Hepatocyte (in vitro differentiated cells): ENCODE measurements around the gene NDUFAF8. TPM values are rescaled to one million over a fixed set of nuclear protein-coding genes. Genes with fewer than 3 reads are reported as not detected.

Experiments
- DNase-seq: peaks from one replicate; pipeline ENCODE4 v3.0.0-alpha.2; 2016; ENCODE audit warnings: low spot score
- H2AFZ ChIP-seq: fragments of 200-600 bp; sonication (generic); 2 replicates; pipeline ENCODE4 v1.6.0; 2016; ENCODE audit warnings: antibody characterized with exemption, mild to moderate bottlenecking
- H3K27ac ChIP-seq: fragments of 200-600 bp; sonication (generic); 2 replicates; pipeline ENCODE4 v1.5.1; 2016; ENCODE audit warnings: mild to moderate bottlenecking
- H3K27me3 ChIP-seq: fragments of 200-600 bp; sonication (generic); 2 replicates; pipeline ENCODE4 v1.6.1; 2016
- H3K36me3 ChIP-seq: fragments of 200-600 bp; sonication (generic); replicated peaks from 2 replicates; pipeline ENCODE4 v1.5.1; 2016; ENCODE audit warnings: low read depth; ENCODE audit not compliant: insufficient read depth
- H3K4me1 ChIP-seq: fragments of 200-600 bp; sonication (generic); 2 replicates; pipeline ENCODE4 v1.5.1; 2016; ENCODE audit warnings: mild to moderate bottlenecking, moderate library complexity; ENCODE audit not compliant: insufficient read depth
- H3K4me2 ChIP-seq: fragments of 200-600 bp; sonication (generic); 2 replicates; pipeline ENCODE4 v1.6.0; 2016
- H3K4me3 ChIP-seq: fragments of 200-600 bp; sonication (generic); 2 replicates; pipeline ENCODE4 v1.5.1; 2016; ENCODE audit warnings: mild to moderate bottlenecking
- H3K79me2 ChIP-seq: fragments of 200-600 bp; sonication (generic); 2 replicates; pipeline ENCODE4 v1.6.0; 2017; ENCODE audit warnings: mild to moderate bottlenecking
- H3K9me2 ChIP-seq: fragments of 200-600 bp; sonication (generic); replicated peaks from 2 replicates; pipeline ENCODE4 v1.6.0; 2017; ENCODE audit warnings: mild to moderate bottlenecking; ENCODE audit not compliant: insufficient read depth
- H3K9me3 ChIP-seq: fragments of 200-600 bp; sonication (generic); 2 replicates; pipeline ENCODE4 v1.5.1; 2016; ENCODE audit warnings: low read depth, mild to moderate bottlenecking
- H4K20me1 ChIP-seq: fragments of 200-600 bp; sonication (generic); 2 replicates; pipeline ENCODE4 v1.6.0; 2016; ENCODE audit warnings: mild to moderate bottlenecking; ENCODE audit not compliant: insufficient read depth, poor library complexity, severe bottlenecking
- EZH2 ChIP-seq: fragments of 200-600 bp; sonication (generic); IDR thresholded peaks from 2 replicates; pipeline ENCODE4 v1.6.1; 2016; ENCODE audit warnings: antibody characterized with exemption, mild to moderate bottlenecking, borderline replicate concordance
- EZH2phosphoT487 ChIP-seq: fragments of 200-600 bp; sonication (generic); IDR thresholded peaks from one replicate; pipeline ENCODE4 v1.6.1; 2018; ENCODE audit warnings: antibody characterized with exemption, mild to moderate bottlenecking, low read depth, moderate library complexity; ENCODE audit not compliant: unreplicated experiment, severe bottlenecking
- WGBS: methylation state at CpG from one replicate; pipeline ENCODE4 v1.1.6; 2016; ENCODE audit warnings: low lambda C conversion rate; ENCODE audit errors: missing lambda C conversion rate; 5-methylcytosine and 5-hydroxymethylcytosine counted together
- polyA plus RNA-seq: library from polyadenylated mRNA; unstranded; fragments of >200 nt; fragmentation: Nextera tagmentation; extraction: Ambion mirVana; gene quantifications from 2 replicates; pipeline ENCODE4 v1.2.1, GENCODE V29; 2016
- total RNA-seq: library from RNA; depleted of rRNA; stranded (reverse); fragments of >200 nt; gene quantifications from 2 replicates; pipeline ENCODE4 v1.2.3, GENCODE V29; 2014
- TF ChIP-seq, protein P1 (sequence below): fragments of 200-600 bp; sonication (generic); IDR thresholded peaks from 2 replicates; pipeline ENCODE4 v1.5.1; 2016; ENCODE audit warnings: antibody characterized with exemption, mild to moderate bottlenecking; ENCODE audit not compliant: poor library complexity

The NDUFAF8 gene
- total and polyA plus RNA-seq, 2 experiments from 2014 or later: 25.8 to 99.8 TPM

DNA sequence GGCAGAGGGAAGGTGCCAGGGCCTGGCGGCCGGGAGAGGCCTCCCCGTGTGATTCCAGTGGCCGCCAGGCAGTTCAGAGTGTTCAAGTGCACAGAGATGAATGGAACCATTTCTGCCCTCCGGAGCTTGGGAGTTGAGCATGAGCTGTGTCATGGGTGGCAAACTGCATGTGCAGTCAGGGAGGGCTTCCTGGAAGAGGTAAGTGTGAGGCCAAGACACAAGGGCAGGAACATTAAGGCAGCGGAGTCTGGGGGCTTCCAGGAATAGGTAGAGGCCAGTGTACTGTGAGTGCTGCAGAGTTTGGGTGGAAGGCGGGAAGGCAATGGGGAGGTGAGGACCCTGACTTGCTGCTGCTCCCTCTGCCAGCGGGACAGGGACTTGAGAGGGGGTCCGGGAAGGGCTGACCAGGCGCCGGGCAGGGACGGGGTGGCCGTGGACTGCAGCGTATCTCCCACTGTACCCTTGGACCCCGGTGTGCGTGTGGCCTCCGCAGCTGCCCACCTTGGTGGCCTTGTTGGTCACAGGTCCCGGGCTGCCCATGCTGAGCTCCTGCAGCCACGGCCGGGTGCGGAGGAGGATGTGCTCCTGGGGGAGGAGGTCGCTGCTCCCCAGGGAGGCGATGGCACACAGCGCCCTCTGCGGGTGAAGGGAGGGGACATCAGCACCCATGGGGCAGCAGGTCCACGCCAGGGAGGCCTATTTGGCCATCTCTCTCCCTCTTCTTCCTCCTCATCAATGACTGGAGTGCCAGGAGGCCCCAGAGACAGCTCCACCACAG, 8.9 kb upstream of the NDUFAF8 start:
- no peak overlapping the region for H2AFZ ChIP-seq
- H3K36me3 ChIP-seq: no peaks in the 10 kb centered on the region
- 96% methylated on average over 24 of the region's 26 CpGs for whole genome bisulfite sequencing
- no peak overlapping the region for H3K4me3 ChIP-seq
- H3K27ac ChIP-seq: no peak overlapping the region
- DNase-seq: no peak
- no peak overlapping the region for H3K4me2 ChIP-seq
- H3K27me3 ChIP-seq: no peaks in the 10 kb centered on the region
- no peaks in the 10 kb centered on the region for H4K20me1 ChIP-seq
- H3K9me3 ChIP-seq: no peaks in the 10 kb centered on the region
- peaks cover 7% of the 10 kb centered on the region for H3K4me1 ChIP-seq
- no peaks in the 10 kb centered on the region for H3K9me2 ChIP-seq
- no peaks in the 10 kb centered on the region for H3K79me2 ChIP-seq
- TF ChIP-seq EZH2phosphoT487: no peak

DNA sequence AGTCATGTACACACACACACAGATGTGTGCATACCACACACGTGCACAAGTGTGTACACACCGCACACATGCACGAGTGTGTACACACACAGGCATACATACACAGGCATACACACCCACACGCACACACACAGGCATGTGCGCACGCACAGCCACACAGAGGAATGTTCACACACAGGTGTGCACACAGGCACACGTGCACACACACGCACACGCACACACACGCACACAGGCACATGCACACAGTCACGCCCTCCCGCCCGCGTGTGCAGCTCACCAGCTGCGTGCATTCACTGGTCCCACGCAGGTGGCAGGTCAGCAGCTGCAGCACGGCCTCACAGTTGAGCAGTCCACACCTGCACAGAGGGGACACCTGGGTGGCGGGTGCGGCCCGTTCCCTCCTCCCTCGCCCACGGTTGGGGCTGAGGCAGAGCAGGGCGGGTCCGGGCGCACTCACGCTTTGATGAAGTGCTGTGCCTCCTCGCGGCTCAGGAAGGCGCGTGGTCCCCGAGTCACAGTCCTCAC, 7.9 kb upstream of the NDUFAF8 start:
- H2AFZ ChIP-seq: no peak overlapping the region
- H3K27ac ChIP-seq: no peak overlapping the region
- no peaks in the 10 kb centered on the region for H3K9me3 ChIP-seq
- no peaks in the 10 kb centered on the region for H4K20me1 ChIP-seq
- H3K4me1 ChIP-seq: peaks cover 14% of the 10 kb centered on the region
- no peaks in the 10 kb centered on the region for H3K36me3 ChIP-seq
- DNase-seq: no peak
- TF ChIP-seq, protein P1, sequence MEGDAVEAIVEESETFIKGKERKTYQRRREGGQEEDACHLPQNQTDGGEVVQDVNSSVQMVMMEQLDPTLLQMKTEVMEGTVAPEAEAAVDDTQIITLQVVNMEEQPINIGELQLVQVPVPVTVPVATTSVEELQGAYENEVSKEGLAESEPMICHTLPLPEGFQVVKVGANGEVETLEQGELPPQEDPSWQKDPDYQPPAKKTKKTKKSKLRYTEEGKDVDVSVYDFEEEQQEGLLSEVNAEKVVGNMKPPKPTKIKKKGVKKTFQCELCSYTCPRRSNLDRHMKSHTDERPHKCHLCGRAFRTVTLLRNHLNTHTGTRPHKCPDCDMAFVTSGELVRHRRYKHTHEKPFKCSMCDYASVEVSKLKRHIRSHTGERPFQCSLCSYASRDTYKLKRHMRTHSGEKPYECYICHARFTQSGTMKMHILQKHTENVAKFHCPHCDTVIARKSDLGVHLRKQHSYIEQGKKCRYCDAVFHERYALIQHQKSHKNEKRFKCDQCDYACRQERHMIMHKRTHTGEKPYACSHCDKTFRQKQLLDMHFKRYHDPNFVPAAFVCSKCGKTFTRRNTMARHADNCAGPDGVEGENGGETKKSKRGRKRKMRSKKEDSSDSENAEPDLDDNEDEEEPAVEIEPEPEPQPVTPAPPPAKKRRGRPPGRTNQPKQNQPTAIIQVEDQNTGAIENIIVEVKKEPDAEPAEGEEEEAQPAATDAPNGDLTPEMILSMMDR: no peak
- TF ChIP-seq EZH2phosphoT487: no peak
- TF ChIP-seq EZH2: no peak
- H3K4me3 ChIP-seq: no peak overlapping the region
- WGBS: 94% methylated on average over 24 of the region's 31 CpGs
- no peak overlapping the region for H3K4me2 ChIP-seq
- H3K9me2 ChIP-seq: no peaks in the 10 kb centered on the region
- no peaks in the 10 kb centered on the region for H3K27me3 ChIP-seq
- H3K79me2 ChIP-seq: no peaks in the 10 kb centered on the region

DNA sequence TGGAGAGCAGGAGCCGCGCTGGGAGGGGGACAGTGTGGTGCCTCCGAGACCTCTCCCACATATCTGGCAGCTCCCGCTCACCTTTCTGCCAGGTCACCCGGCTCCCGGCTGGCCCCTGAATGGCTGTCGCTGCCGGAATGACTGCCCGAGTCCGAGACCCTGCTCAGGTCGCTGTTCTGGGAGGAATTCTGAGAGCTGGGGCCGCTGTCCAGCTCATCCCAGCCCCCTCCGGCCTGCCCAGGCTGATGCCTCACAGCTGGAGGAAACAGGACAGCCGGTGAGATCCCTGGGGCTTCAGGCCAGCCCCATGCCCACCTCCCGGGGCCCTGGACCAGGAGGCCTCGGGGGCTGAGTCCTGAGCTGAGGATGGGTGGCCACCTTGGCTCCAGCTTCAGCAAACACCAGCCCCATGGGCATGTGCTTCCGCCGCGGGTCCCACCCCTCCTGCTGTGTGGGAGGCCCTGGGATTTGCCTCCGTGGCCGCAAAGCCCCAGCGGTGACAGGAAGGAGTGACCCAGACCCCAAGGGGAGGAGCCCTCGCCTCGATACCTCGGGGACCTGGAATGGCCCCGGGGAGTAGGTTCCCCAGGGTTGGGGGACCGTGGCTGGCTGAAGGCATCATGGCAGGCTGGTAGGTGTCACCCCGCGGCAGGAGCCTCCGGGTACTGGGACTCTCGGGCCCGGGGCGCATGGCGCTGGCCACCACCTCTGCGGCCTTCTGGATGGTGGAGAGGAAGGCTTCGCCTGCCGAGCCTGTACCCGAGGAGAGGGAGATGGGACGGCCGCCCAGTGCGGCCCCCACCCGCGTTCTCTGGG, 7.1 kb upstream of the NDUFAF8 start:
- no peak overlapping the region for H3K4me2 ChIP-seq
- no peak overlapping the region for H2AFZ ChIP-seq
- WGBS: 92% methylated on average over 37 of the region's 43 CpGs
- H3K36me3 ChIP-seq: no peaks in the 10 kb centered on the region
- DNase-seq: no peak
- no peaks in the 10 kb centered on the region for H4K20me1 ChIP-seq
- no peaks in the 10 kb centered on the region for H3K9me3 ChIP-seq
- H3K27ac ChIP-seq: no peak overlapping the region
- no peaks in the 10 kb centered on the region for H3K79me2 ChIP-seq
- peaks cover 14% of the 10 kb centered on the region for H3K4me1 ChIP-seq
- no peaks in the 10 kb centered on the region for H3K27me3 ChIP-seq
- H3K4me3 ChIP-seq: no peak overlapping the region
- no peaks in the 10 kb centered on the region for H3K9me2 ChIP-seq
- TF ChIP-seq EZH2phosphoT487 (no peak), EZH2 (no peak)
- TF ChIP-seq, protein P1: no peak

DNA sequence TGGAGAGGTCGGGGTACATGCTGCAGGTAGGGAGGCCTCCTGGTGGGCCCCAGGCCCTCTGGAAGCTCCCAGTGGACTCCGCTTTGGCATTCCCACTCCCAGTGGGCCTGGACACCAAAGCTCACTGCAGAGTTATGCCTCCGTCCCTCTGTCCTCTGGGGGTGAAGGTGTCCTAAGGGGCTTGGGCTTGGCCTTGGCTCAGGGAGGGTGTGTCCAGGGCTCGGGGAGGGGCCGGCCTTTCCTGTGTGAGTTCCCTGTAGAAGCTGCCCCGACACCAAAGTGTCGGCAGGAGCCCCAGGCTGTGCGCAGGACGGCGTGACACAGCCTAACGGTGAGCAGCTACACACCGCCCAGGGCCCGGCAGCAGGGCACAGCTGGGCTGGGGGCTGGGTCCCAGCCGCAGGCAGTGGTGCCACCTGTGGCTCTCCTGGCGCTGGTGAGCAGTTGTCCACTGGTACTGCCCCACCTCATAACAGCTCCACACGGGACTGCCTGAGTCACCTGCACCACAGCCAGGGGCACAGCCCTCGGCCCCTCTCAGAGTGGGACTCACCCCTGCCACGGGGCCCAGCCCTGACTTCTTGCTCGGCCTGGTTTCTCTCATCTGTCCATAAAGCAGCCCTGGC, 6.4 kb upstream of the NDUFAF8 start:
- Histone ChIP-seq H3K79me2 (peaks cover 5% of the 10 kb centered on the region), H3K4me1 (peaks cover 15% of the 10 kb centered on the region), H3K27me3 (no peaks in the 10 kb centered on the region), H3K27ac (no peak overlapping the region), H3K36me3 (no peaks in the 10 kb centered on the region), H3K4me3 (no peak overlapping the region), H3K9me3 (no peaks in the 10 kb centered on the region), H2AFZ (no peak overlapping the region), H3K4me2 (no peak overlapping the region), H3K9me2 (no peaks in the 10 kb centered on the region), H4K20me1 (no peaks in the 10 kb centered on the region)
- no peak for TF ChIP-seq EZH2
- TF ChIP-seq, protein P1: no peak
- TF ChIP-seq EZH2phosphoT487: no peak
- WGBS: 89% methylated on average over 18 of the region's 19 CpGs
- no peak for DNase-seq
